Astrocyte (in vitro differentiated cells and primary cell): Measurements from ENCODE around the gene KCP.

ENCODE experiments used
- EZH2 ChIP-seq: IDR thresholded peaks from 2 replicates; pipeline ENCODE4 v1.6.1; 2012; ENCODE audit warnings: mild to moderate bottlenecking, low read length, inconsistent platforms; ENCODE audit not compliant: insufficient read depth
- TF ChIP-seq, protein P1 (sequence below): IDR thresholded peaks from 2 replicates; pipeline ENCODE4 v1.5.1; 2011; ENCODE audit warnings: low read depth, mild to moderate bottlenecking, inconsistent platforms, low read length, moderate library complexity; ENCODE audit not compliant: insufficient read depth

DNA sequence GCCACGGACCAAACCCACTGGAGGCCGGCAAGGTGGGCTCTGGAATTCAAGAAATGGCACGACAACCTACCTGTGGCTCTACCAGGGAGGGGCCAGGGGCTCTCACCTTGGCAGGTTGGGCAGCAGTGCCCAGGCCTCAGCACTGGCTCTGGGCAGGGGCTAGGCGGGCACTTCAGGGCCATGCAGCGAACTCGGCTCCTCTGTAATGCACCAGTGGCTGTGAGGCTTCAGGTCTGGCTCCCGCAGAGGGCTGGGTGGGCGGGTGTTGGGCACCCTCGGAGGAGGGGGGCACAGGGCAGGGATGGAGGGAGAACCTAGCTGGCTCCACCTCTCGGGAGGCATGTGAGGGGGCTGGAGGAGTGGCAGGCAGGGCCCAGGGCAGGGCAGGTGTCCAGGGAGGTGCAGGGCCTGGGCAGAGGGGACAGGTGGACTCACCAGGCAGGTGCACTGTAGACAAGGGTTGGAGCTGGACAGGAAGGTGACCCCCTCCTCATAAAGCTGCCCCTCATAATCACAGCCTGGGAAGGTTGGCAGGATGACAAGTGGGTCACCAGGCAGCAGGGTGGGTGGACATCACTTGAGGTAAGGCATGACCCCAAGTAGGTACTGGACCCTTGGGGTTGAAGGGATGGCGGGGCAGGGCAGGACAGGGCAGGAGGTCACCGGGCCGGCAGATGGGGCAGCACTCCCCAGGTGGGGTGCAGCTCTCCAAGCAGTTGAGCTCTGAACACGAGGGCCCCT, 6.7 kb downstream of the KCP start:
- TF ChIP-seq, protein P1, sequence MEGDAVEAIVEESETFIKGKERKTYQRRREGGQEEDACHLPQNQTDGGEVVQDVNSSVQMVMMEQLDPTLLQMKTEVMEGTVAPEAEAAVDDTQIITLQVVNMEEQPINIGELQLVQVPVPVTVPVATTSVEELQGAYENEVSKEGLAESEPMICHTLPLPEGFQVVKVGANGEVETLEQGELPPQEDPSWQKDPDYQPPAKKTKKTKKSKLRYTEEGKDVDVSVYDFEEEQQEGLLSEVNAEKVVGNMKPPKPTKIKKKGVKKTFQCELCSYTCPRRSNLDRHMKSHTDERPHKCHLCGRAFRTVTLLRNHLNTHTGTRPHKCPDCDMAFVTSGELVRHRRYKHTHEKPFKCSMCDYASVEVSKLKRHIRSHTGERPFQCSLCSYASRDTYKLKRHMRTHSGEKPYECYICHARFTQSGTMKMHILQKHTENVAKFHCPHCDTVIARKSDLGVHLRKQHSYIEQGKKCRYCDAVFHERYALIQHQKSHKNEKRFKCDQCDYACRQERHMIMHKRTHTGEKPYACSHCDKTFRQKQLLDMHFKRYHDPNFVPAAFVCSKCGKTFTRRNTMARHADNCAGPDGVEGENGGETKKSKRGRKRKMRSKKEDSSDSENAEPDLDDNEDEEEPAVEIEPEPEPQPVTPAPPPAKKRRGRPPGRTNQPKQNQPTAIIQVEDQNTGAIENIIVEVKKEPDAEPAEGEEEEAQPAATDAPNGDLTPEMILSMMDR: no peak
- TF ChIP-seq EZH2: no peak
